Activated CD8-positive, alpha-beta memory T cell treated with anti-CD3 and anti-CD28 coated beads for 1 hour (primary cell): ENCODE measurements around the gene FALEC.

Experiments used
- DNase-seq, 2 donors: peaks; one replicate each; pipeline ENCODE4 v3.0.0-alpha.2; 2020; ENCODE audit warnings: low read depth in 1 of 2; ENCODE audit errors: extremely low read depth in 1 of 2

Gene FALEC

DNA sequence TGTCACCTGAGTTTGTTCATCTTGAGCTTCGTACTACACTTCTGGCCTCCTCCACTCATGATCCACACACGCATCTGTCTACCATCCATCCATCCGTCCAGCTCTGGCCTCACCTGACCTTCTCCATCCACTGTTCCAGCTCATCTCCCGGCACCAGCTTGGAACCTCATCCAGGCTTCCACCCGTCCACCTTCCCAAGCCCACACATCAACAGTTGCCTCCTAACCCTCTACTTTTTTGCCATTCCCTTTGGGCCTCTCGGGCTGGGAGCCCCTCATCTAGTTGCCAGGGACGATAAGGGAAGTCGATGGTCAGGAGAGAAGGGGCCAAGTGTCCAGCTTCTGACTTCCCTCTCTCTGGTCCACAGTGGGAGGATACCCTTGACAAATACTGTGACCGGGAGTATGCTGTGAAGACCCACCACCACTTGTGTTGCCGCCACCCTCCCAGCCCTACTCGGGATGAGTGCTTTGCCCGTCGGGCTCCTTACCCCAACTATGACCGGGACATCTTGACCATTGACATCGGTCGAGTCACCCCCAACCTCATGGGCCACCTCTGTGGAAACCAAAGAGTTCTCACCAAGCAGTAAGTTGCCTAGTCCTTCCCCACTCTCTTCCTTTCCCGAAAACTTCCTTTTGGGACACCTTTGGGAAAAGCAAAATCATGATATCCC lies 3.4 kb upstream of the FALEC start:
- no peak for DNase-seq

DNA sequence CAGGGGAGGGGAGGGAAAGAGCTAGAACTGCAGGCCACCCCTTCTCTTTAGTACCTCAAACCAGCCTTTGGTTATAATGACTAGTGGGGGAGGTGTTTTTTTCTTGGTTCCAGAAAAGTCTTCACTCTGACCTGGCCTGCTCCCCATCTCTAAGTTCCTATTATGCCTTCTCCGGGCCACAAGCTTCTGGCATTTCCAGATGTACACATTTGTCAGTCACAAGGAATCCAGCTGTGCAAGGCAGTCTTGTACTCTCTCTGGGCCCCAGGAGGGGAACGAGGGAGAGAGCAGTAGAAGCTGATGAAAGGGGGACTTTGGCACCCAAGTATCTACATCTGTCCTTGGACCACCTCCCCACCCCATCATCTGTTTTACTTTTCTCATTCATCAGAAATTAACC lies 2.7 kb upstream of the FALEC start:
- no peak for DNase-seq

DNA sequence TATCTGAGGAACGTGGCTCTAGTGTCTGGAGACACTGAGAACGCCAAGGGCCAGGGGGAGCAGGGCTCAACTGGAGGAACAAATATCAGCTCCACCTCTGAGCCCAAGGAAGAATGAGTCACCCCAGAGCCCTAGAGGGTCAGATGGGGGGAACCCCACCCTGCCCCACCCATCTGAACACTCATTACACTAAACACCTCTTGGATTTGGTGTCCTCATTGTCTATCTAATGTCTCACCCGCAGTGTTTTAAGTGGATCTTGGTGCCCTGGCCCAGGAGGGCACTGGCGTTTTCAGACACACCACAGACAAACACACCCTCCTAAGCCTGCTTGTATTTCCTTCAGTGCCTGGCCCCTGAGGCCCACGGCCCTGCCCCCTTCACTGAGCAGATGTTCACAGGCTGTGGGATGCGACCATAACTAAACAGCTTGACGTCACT lies 2.2 kb upstream of the FALEC start:
- no peak for DNase-seq

DNA sequence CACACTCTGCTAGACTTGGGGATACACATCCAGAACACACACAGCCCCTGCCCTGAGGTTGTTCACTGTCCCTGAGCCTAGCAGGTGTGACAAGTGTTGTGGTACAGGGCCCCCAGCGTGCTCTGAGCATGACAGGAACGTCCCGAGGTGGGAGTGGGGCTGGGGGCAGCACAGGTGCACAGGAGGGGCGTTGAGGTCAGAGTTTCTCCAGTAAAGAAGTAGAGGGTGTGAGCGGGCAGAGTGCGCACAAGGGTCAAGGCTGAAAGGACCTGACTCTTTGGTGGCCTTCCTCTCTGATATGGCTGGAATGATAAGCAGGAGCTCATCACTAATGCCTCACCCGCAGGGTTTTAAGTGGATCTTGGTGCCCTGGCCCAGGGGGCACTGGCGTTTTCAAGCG lies 1.3 kb upstream of the FALEC start:
- DNase-seq, result no peak

DNA sequence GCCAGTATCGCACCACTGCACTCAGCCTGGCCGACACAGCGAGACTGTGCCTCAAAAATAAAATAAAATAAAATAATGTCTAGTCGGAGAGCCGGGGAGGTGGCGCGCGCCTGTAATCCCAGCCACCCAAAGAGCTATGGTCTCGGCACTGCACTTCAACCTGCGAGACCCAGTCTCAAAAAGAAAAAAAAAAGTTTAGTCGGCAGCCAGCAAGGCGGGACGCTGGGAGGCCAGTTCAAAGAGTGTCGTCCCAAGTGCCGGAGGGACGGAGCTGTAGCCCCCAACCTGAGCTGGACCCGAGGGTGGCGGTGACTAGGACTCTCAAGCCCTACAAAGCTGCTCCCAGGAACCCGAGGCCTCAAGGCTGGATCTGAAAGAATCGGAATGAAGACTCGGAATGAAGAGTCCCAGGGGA lies 632 bp upstream of the FALEC start:
- no peak for DNase-seq

DNA sequence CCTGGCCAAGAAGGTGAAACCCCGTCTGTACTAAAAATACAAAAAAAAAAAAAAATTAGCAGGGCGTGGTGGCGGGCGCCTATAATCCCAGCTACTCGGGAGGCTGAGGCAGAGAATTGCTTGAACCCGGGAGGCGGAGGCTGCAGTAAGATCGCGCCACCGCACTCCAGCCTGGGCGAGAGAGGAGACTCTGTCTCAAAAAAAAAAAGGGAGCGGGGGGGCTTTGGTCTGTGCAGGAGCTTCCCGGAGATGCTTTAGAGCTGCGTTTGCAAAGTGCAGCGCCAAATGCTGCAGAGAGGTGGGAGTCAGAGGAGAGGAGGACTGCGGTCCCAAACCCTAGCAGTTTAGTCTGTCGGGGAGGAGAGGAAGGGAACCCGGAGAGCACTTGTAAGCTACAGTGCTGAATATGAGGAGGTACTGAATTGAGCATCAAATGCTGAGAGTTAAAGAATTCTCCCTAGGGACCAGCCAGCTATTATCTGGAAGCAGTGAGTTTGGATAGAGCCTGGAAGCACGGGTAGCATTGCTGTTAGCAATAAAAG lies 569 bp downstream of the FALEC start:
- DNase-seq, result no peak

DNA sequence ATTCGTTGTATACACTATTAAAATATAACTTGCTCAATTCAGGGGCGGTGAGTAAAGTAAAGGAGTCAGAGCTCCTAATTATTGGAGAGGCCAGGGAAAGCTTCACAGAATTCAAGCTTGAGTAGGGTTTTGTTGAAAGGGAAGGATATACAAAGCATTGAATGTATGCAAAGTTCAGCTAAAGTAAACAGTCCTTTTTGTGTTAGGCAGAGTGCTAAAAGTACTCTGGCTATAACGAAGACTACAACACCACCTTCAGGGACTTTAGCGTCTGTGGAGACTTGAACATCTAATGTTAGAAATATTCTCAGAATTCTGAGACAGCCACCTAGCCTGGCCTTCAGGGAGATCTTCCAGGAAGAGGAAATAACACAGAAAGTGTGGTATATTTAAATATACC lies 1.1 kb downstream of the FALEC start:
- no peak for DNase-seq

DNA sequence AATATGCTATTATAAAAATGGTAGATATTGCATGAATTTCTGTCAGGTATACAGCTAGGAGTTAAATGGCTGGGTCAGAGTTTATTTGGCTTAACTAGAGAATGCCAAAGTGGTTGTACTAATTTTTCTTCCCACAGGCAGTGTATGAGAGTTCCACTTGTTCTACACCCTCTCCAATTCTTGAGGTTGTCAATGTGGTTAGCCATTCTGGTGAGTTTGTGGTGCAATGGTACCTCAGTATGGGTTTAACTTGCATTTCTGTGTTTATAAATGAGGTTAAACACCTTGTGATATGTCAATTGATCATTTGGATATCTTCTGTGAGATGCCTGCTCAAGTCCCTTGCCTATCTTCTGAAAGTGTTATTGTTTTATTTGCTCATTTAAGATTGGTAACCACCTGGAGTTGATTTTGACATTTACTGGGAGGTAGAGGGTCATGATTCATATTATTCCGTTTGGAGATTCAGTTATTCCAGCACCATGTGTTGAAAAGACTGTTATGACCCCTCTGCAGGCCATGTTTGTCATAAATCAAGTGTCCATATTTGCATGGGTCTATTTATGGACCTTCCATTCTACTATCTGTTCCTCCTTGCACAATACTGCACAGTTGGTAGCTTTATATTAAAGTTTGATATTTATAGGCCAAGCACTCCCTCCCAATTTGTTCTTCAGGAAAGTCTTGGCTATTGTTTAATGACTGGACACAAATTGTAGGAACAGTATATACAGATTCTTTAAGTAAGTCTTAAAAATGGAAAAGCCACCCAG lies 5.8 kb downstream of the FALEC start:
- DNase-seq, result no peak

DNA sequence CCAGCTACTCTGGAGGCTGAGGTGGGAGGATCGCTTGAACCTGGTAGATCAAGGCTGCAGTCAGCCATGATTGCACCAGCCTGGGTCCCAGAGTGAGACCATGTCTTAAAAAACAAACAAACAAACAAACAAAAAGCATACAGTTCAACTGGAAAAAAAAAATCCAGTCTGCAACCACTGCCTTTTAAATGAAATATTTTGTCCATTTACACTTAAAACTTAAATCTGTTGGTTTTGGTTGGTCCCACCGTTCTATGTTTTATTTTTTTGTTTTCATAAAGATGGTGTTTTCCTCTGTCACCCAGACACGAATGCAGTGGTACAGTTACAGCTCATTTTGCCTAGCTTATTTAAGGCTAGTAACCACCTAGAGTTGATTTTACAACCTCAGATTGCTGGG lies 9.8 kb downstream of the FALEC start:
- DNase-seq, result no peak

DNA sequence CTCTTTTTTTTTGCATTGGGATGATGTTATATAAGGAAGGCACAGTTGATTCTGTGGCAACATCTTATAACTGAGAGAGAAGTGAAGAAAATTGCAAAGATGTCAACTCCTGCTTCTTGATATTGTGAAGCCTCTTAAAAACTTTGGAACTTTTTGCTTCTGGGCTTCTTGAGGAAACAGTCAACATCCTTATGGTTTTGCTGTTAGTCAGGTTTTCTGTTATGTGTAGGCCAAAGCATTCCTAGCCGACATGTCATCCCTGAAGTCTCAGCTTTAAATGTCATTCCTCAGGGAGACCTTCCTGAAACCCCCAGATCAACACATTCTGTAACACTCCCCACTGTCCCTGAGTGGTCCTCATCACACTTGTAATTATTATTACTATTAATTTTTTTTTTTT lies 12.6 kb downstream of the FALEC start:
- DNase-seq, result no peak

DNA sequence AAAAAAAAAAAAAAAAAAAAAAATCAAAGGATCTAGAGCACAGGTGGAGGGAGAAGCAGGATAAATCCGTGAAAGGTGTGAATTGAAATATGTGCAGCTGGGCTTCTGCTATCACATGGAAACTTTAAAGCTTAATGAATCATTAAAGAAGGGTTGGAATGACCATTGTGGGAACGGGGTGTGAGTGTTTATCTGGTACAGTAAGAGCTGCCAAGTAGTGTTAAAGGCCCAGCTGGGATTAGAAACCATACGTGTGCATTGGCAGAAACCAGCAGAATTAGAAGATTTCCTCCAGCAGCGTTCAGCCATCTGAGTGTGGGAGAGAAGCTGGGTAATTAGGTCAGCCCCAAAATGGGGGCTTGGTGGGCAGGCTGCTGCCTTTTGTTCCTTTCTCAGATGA lies 13.5 kb downstream of the FALEC start:
- no peak for DNase-seq

DNA sequence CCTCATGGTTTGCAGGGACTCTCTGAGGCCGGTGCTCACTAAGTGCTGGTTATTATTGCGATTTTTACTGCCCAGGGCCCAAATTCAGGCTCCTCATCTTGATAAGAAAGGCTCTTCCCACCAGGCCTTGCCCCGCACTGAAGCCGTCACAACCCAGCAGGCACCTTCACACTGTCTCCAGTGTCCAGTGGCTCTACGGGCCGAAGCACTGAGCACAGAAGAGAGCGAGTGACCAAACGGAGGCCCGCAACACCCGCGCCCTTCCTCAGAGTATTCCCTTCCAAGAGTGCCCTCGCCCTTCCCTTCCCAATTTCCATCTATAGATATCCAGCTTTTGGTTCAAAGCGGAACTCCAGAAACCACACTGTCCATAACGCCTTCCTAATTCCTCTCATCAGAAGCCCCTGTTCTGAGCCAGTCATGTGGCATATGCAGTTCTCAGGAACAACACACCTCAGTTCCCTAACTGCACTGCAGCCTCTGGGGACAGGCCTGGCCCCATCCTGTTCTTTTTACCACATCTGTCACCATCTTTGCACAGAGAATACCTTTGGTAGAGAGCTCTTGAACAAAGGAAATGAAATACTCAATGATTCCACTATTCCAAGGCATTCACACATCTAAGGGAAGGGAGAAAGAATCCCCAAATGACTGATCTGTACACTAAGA lies 15.1 kb downstream of the FALEC start:
- no peak for DNase-seq

DNA sequence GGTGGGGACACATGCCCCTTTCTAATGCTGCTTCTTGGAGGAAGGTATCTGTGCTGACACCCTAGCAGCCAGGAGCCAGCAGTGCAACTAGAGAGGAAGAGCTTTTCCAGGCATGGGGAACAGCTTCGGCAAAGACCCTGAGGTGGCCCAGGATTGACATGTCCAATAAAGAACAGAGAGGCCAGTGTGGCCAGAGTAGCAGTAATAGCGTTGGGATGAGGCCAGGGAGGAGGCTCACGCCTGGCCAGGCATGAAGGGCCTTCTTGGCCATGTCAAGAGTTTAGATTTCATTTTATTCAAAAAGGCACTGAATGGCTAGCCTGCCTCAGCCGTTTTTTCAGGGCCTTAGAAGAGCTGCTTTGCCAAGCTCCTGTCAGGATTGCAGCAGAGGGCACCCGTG lies 17.3 kb downstream of the FALEC start:
- no peak for DNase-seq

DNA sequence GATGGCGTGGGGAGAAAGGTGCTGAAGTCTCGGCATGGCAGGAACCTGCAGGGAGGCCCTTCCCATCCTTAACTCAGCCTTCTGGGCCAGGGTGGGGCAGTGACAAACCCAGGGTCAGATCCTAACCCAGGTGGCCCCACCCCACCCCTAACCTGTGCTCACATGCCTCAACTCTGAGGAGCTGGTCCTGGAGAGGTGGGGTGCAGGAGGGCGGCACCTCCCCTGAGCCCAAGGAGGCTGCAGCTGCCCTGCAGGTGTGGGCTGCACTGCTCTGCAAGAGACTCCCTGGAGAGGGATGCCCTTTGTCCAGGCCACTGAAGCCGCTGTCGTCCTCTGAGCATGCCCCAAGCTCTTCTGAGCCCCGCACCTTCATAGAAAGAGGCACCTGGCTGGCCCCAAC lies 18.4 kb downstream of the FALEC start:
- DNase-seq, result no peak

DNA sequence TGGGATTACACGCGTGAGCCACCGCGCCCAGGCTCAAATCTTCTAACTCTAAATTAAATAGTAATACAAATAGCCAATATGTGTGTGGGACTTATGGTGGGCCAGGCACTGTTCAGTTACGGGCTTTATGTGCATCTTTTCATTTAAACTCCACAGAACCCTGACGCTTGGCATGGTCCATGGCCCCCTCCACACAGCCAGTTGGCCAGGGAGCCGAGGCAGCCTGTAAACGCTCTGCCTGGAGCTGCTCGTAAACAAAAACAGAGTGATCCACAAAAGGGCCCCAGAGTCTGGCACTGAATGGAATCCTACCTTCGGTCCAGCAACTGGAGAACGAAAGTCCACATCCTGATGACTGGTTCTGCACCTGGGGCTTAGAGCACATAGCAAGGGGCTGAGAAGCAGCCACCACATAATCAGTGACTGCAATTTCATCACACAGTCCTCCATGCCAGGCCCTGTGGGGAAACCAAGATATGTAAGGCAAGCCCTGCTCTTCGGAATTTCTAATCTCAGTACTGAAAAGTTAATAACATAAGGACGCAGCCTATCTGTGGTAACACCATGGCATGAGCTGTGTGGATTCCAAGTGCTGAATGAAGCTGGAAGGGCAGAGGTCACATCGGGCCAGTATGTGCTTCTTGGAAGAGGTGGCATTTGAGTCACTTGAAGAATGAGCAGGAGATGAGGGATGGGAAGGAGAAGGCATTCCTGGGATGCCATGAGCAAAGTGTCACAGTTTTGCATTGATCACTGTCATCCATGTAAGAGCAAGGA lies 20.1 kb downstream of the FALEC start:
- no peak for DNase-seq

DNA sequence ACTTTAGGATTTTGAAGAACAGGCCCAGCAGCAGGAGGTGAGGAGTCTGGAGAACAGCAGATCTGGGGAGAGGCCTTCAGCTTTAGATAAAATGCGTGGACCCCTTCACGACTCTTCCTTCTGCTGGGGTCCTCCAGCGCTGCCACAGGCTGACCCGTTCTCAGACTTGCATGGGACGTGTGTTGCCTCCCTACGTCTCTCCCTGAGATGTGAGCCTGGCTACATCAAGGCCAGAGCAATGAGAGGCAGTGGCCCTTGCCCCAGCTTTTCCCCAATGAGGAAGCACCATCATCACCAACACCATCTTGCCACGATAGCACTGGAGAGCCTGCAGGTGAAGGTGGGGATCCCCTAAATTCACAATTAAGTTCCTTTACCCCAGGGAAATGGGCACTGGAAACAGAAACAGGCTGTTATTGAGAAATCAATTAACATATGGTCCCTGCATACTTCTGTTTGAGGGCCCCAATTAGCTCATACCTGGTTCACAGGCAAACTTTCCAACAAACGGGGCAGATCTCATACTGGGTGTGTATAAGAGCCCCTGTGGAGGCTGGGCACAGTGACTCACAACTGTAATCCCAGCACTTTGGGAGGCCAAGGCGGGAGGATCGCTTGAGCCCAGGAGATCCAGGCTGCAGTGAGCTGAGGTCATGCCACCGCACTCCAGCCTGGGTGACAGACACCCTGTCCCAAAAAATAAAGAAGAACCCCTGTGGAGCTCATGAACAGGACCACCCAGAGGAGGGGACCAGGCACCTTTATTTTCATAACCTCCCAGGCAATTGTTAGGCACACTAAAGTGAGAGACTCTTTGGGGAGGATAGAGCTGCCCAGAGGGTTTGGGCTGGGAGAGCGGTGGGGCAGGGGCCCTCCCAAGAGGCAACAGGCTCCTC lies 21.5 kb downstream of the FALEC start:
- DNase-seq, result no peak

DNA sequence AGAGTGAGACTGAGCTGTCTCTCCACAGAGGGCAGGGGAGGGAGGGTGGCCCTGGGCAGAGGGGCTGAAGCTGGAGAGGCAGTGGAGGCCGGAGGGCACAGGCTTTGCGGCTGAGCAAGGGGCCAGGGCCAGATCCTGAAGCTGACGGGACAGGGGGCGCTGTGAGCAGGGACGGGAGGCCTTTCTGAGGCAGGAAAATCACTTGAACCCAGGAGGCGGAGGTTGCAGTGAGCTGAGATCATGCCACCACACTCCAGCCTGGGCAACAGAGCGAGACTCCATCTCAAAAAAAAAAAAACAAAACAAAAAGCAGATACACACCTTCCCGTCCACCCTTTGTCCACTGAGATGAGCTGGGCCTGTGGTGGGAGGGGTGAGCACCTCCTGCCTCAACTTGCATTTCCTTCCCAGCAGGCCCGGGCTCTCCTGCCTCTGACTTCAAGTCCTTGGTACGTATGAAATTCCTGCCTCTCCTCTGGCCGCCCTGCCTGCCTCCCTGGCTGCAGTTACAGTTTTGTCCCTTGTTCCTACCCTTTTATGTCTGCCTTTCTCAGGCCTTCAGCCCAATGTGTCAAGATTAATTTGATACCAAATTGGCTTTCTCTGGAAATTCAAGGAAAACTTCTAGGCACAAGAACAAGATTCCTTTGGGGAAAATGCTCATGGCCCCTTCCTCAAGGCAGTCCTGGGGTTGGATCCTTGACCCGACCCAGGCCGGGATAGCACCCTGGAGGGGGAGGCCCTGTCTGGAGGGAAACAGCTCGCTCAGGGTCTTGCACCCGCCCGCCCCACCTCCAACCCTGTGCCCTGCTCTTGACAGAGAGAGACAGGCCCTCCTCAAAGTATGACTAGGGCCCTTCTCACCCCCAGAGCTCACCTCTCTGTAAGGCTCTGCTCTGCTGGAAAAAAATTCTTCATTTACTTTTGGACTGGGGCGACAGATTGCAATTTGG lies 22.5 kb downstream of the FALEC start:
- DNase-seq, result no peak

DNA sequence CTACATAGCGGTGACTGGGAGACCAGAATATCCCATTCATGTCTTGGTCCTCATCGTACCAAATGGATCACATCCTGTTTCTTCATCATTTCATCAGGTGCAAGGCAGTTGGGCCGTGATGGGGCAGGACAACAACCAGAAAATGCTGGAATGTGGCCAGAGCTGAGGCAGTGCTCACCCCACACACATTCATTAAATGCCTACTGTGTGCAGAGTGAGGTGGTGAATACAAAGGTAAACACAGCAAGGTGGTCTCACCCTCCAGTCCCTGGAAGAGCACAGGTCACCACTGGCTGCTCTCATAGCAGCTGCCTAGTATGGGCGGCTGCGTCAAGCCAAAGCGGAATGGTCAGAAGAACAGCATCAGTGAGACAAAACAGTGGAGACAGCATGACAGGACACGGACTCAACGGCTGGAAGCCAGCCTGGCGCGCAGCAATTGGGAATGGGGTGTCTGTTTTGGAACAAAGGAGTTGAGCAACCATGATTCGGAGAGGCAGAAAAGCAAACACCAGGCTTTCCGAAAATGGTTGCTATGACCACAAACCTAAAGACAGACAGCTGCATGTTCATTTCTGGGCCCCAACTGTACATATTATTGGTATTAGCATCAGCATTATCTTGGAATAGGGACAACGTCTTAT lies 28.1 kb downstream of the FALEC start:
- DNase-seq, result no peak
